ENCODE results near the gene PRKAG2.
"Not testable (repeated sequence)": the region's sequence is repeated elsewhere in the genome, so short reads cannot be mapped to it uniquely, and the experiment has no call there.

Gene PRKAG2

DNA sequence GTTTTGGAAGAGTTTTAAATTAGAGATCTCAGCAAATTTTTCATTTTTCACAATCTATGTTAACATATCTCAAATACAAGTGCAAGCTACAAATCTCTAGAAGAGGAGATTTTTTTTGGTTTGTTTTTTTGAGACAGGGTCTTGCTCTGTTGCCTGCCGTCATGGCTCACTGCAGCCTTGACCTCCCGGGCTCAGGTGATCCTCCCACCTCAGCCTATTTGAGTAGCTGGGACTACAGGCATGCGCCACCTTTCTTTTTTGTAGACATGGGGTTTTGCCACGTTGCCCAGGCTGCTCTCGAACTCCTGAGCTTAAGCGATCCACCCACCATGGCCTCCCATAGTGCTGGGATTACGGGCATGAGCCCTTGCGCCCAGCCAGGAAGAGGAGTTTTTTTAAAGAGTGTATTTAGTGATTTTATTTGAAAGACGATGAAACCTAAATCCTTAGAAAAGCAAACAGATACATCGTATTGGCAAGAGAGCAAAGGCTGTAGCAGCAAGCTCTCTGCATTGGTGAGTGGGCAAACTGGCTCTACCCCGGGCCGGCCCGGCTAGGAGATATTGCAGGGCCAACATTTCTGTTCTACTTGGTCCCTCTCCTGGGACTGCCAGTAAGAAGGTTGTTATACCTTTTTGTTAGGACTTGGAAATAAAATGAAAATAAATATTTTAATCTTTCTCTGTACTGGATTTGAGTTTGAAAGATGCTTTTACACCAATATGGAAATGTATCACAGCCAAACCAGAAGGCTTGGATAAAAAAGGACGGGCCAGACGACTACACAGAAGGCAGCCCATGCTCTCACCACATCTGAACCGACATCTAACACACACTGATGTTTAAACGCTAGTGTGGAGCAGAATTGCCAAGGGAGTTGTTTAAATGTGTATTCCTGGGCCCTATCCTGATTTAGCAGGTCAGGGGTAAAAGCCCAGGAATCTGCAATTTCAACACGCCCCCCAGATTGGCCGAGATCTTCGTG, 307.7 kb downstream of the PRKAG2 start:
- DNase-seq, result no peak

DNA sequence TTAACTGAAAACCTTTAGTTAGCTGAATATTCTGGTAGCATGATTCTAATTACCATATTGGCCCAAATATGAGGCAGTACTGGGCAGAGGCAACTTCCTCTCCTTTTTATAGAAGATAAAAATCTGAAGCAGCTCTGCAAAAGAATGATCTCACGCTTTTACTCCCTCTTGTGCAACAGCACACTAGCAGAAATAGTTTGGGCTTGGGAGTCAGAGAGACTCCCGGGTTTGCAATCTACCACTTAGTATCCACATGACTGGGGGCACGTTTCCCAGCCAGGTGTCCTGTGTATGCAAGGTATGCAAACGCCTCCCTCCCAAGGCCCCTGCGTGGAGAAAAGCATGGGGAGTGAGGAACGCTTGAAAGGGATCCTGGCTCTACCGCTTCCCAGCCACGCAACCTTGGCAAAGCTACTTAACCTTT, 310.0 kb downstream of the PRKAG2 start:
- DNase-seq, result no peak

GRCh38 chr7:151565541-151565940, 311.4 kb downstream of the PRKAG2 start:
- no peak for DNase-seq

- no peak for DNase-seq
These were observed 316.7 kb downstream of the PRKAG2 start for GRCh38 chr7:151560243-151560642.

GRCh38 chr7:151559557-151560183, 317.2 kb downstream of the PRKAG2 start:
- DNase-seq, result no peak

GRCh38 chr7:151558575-151558974, 318.3 kb downstream of the PRKAG2 start:
- DNase-seq, result no peak

- DNase-seq, result no peak
These were observed 320.3 kb downstream of the PRKAG2 start for GRCh38 chr7:151556592-151556991.

GRCh38 chr7:151553356-151553755, 323.6 kb downstream of the PRKAG2 start:
- DNase-seq, result no peak

DNA sequence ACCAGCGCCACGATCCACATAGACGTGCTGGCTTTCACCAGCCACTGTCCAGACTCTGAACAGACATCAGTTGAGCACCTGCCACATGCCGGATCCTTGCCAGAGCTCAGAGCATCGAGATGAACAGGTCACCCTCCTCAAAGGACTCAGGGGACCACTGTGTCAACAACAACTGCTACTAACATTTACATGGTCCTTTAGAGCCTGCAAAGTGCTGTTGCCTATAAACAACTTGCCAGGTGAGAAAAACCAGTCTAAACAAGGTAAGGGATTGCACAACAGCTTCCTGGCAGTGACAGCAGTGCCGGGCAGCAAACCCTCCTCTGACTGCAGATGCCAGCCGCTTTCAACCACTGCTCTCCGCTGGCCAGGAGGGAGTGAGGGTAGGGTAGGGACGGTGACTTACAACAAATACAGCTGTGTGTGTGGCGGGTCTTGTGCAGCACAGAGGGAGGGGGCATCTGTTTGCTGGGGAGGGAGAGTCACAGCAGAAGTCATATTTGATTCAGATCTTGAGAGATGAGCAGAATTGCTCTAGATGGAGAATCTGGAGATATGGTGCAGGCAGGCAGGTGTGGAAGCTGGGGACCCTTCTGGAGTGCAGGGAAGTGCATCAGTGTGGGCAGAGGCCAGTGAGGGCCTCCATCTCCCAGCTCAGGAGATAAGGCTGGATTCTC, 324.4 kb downstream of the PRKAG2 start:
- DNase-seq, result peak; percentile 82

DNA sequence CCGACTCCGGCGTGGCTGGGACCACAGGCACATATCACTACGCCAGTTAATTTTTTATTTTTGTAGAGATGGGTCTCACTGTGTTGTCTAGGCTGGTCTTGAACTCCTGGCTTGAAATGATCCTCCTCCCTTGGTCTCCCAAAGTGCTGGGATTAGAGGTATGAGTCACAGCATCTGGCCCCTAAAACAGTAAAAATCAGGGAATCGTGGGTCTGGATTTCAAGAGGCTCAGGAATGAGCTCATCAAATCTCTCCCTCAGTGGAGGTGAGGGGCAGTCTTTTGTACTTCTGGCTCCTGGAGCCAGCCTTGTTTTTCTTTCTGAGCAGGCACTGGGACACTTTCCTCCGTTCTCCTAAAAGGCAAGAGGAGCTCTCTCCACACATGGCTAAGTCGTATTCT, 325.1 kb downstream of the PRKAG2 start:
- peak; percentile 42 for DNase-seq

- peak; percentile 36 for DNase-seq
These were observed 326.1 kb downstream of the PRKAG2 start for GRCh38 chr7:151550656-151551286.

- no peak for DNase-seq
These were observed 327.3 kb downstream of the PRKAG2 start for GRCh38 chr7:151549644-151550043.

DNA sequence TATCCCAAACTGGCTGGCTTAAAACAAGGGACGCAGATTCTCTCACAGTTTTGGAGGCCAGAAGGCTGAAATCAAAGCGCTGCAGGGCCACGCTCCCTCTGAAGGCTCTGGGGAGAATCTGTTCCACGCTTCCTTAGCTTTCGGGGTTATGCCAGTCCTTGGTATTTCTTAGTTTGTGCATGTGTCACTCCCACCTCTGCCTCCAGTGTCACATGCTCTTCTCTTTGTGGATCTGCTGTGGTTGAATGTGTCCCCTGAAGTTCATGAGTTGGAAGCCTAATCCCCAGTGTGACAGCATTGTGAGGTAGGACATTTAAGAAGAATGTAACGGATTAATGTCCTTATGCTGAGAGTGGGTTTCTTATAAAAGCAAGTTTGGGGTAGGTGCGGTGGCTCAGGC, 327.8 kb downstream of the PRKAG2 start:
- DNase-seq, result no peak

DNA sequence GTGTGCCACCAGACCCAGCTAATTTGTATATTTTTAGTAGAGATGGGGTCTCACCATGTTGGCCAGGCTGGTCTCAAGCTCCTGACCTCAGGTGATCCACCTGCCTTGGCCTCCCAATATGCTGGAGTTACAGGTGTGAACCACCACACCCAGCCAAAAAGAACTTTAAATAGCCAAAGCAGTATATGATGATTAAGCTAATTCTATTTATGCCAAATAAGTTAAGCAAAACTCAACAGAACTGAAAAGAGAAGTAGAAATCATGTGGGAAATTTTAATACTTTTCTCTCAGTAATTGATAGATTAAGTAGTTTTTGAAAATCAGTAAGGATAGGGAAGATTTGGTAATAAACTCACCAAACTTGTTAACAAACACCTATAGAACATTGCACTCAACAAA, 332.7 kb downstream of the PRKAG2 start:
- DNase-seq, result no peak

GRCh38 chr7:151542606-151543130, 334.2 kb downstream of the PRKAG2 start:
- no peak for DNase-seq

GRCh38 chr7:151541709-151542499, 335.0 kb downstream of the PRKAG2 start:
- no peak for DNase-seq

DNA sequence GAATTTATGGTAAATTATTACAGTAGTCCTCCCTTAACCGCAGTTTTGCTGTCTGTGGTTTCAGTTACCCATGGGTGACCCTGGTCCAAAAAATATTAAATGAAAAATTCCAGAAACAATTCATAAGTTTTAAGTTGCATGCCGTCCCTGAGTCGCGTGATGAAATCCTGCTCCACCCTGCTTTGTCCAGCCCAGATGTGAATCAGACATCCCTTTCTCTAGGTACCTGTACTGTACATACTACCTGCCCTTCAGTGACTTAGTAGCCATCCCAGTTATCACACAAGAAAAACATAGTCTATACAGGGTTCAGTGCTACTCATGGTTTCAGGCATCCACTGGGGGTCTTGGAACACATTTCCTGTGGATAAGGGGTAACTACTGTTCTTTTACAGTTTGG, 336.8 kb downstream of the PRKAG2 start:
- no peak for DNase-seq

GRCh38 chr7:151539088-151539671, 337.7 kb downstream of the PRKAG2 start:
- DNase-seq, result peak; percentile 46

- no peak for DNase-seq
These were observed 338.9 kb downstream of the PRKAG2 start for GRCh38 chr7:151537818-151538561.

GRCh38 chr7:151536178-151536577, 340.7 kb downstream of the PRKAG2 start:
- DNase-seq, result not testable (repeated sequence)

DNA sequence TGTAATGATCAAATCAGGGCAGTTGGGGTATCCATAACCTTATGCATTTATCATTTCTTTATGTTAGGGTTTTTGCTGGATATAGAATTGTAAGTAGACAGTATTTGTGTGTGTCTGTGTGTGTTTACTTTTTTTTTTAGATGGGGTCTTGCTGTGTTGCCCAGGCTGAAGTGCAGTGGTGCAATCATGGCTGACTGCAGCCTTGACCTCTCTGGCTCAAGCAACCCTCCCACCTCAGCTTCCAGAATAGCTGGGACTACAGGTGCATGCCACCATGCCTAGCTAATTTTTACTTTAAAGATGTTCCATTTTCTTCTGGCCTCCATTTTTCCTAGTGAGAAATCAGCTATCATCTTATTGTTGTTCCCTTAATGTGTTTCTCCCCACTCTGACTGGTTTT, 347.1 kb downstream of the PRKAG2 start:
- DNase-seq, result no peak

Data from NCI-H69 (cell line).